ENCODE results near the gene MYLK3. TPM values are rescaled to one million over a fixed set of nuclear protein-coding genes. Genes with fewer than 3 reads are reported as not detected.

Gene MYLK3
- total RNA-seq, 1 donor from 2014 or later: 0.32 TPM

- H3K27ac Mint-ChIP-seq (ENCODE audit: unreplicated experiment): no peak overlapping the region
- TF ChIP-seq CTCF (IDR thresholded peaks at IDR 0.05): no peak
- no peak overlapping the region for H3K4me3 Mint-ChIP-seq (ENCODE audit: unreplicated experiment)
- no peak for DNase-seq (ENCODE audit: low spot score)
- no peaks in the 10 kb centered on the region for H3K9me3 Mint-ChIP-seq (ENCODE audit: low read depth)
- peaks cover 30% of the 10 kb centered on the region for H3K36me3 Mint-ChIP-seq (ENCODE audit: low read depth)
- no peaks in the 10 kb centered on the region for H3K27me3 Mint-ChIP-seq (ENCODE audit: low read depth)
- H3K4me1 Mint-ChIP-seq (ENCODE audit: low read depth): no peaks in the 10 kb centered on the region
Measured at GRCh38 chr16:46658925-46659324, 89.2 kb downstream of the MYLK3 start.

Other genes with a start within 250 kb of the MYLK3 start
- 6.4 to 10.3 TPM (median 6.9 TPM) in 3 replicates for gene SHCBP1, start 127.0 kb downstream of the MYLK3 start, total RNA-seq
- gene VPS35, start 59.2 kb downstream of the MYLK3 start, total RNA-seq: 105 to 115 TPM (median 112 TPM) in 3 replicates
- gene ORC6, start 58.7 kb downstream of the MYLK3 start, total RNA-seq: 6.3 to 12.4 TPM (median 6.7 TPM) in 3 replicates
- 15.3 to 19.1 TPM (median 17.7 TPM) in 3 replicates for gene C16orf87, start 82.8 kb upstream of the MYLK3 start, total RNA-seq
- gene GPT2, start 136.0 kb upstream of the MYLK3 start, total RNA-seq: 35.1 to 67.1 TPM (median 59.6 TPM) in 3 replicates
- 43.1 to 54.4 TPM (median 44.6 TPM) in 3 replicates for gene DNAJA2, start 225.3 kb upstream of the MYLK3 start, total RNA-seq